ENCODE results near the gene CSNK1E. TPM values are rescaled to one million over a fixed set of nuclear protein-coding genes. Genes with fewer than 3 reads are reported as not detected.

The CSNK1E gene
- total RNA-seq, 4 donors from 2014 or later = 112 to 246 (median 160) TPM

- Histone ChIP-seq H3K36me3 (peaks cover 18% of the 10 kb centered on the region), H3K4me3 (peak overlapping the region; percentile 90), H3K9me3 (no peaks in the 10 kb centered on the region), H3K27ac (peak overlapping the region; percentile 99), H3K27me3 (no peaks in the 10 kb centered on the region), H3K4me1 (peaks cover 84% of the 10 kb centered on the region)
- 80% methylated on average over 7 of the region's 7 CpGs for WGBS
- no peak for DNase-seq (ENCODE audit: low spot score in 2 of 2)
- TF ChIP-seq POLR2AphosphoS5 (IDR thresholded peaks at IDR 0.05) (no peak), EP300 (IDR thresholded peaks at IDR 0.05) (no peak), POLR2A (IDR thresholded peaks at IDR 0.05) (no peak)
Measured at GRCh38 chr22:38312261-38312800, 4.9 kb downstream of the CSNK1E start.

GRCh38 chr22:38311323-38311620 is 6.0 kb downstream of the CSNK1E start:
- H3K36me3 ChIP-seq = peaks cover 20% of the 10 kb centered on the region
- H3K9me3 ChIP-seq = no peaks in the 10 kb centered on the region
- TF ChIP-seq EP300 (IDR thresholded peaks at IDR 0.05) (no peak), POLR2A (IDR thresholded peaks at IDR 0.05) (no peak)
- H3K27me3 ChIP-seq = no peaks in the 10 kb centered on the region
- WGBS = 65% methylated on average over 4 of the region's 4 CpGs
- no peak for DNase-seq (ENCODE audit: low spot score in 2 of 2)
- no peak overlapping the region for H3K4me3 ChIP-seq
- peak overlapping the region; percentile 53 for H3K27ac ChIP-seq
- peaks cover 93% of the 10 kb centered on the region for H3K4me1 ChIP-seq

GRCh38 chr22:38310518-38311322 is 6.5 kb downstream of the CSNK1E start:
- H3K27ac ChIP-seq = peak overlapping the region; percentile 53
- TF ChIP-seq EP300 (IDR thresholded peaks at IDR 0.05) = no peak
- TF ChIP-seq POLR2AphosphoS5 (IDR thresholded peaks at IDR 0.05) = no peak
- TF ChIP-seq CTCF (IDR thresholded peaks at IDR 0.05) = no peak
- TF ChIP-seq POLR2A (IDR thresholded peaks at IDR 0.05) = no peak
- peaks cover 93% of the 10 kb centered on the region for H3K4me1 ChIP-seq
- peaks cover 20% of the 10 kb centered on the region for H3K36me3 ChIP-seq
- no peaks in the 10 kb centered on the region for H3K9me3 ChIP-seq
- H3K27me3 ChIP-seq = no peaks in the 10 kb centered on the region
- no peak overlapping the region for H3K4me3 ChIP-seq
- WGBS = 62% methylated on average over 14 of the region's 18 CpGs
- DNase-seq (ENCODE audit: low spot score in 2 of 2) = no peak

- H3K36me3 ChIP-seq = peaks cover 20% of the 10 kb centered on the region
- H3K27ac ChIP-seq = peak overlapping the region; percentile 53
- H3K9me3 ChIP-seq = no peaks in the 10 kb centered on the region
- H3K4me1 ChIP-seq = peaks cover 93% of the 10 kb centered on the region
- 45% methylated on average over 13 of the region's 18 CpGs for WGBS
- no peak for TF ChIP-seq POLR2A (IDR thresholded peaks at IDR 0.05)
- no peak for TF ChIP-seq EP300 (IDR thresholded peaks at IDR 0.05)
- no peak for TF ChIP-seq CTCF (IDR thresholded peaks at IDR 0.05)
- TF ChIP-seq POLR2AphosphoS5 (IDR thresholded peaks at IDR 0.05) = no peak
- no peak overlapping the region for H3K4me3 ChIP-seq
- no peak for DNase-seq (ENCODE audit: low spot score in 2 of 2)
- H3K27me3 ChIP-seq = no peaks in the 10 kb centered on the region
Measured at GRCh38 chr22:38309614-38310517, 7.4 kb downstream of the CSNK1E start.

- TF ChIP-seq EP300 (IDR thresholded peaks at IDR 0.05) = no peak
- H3K27me3 ChIP-seq = no peaks in the 10 kb centered on the region
- peaks cover 93% of the 10 kb centered on the region for H3K4me1 ChIP-seq
- no peak overlapping the region for H3K4me3 ChIP-seq
- H3K9me3 ChIP-seq = no peaks in the 10 kb centered on the region
- peak overlapping the region; percentile 15 for H3K27ac ChIP-seq
- peaks cover 25% of the 10 kb centered on the region for H3K36me3 ChIP-seq
- WGBS = 77% methylated on average over 10 of the region's 10 CpGs
- DNase-seq (ENCODE audit: low spot score in 2 of 2) = no peak
Measured at GRCh38 chr22:38308791-38309498, 8.3 kb downstream of the CSNK1E start.
